ENCODE results near the gene AHCY.

DNA sequence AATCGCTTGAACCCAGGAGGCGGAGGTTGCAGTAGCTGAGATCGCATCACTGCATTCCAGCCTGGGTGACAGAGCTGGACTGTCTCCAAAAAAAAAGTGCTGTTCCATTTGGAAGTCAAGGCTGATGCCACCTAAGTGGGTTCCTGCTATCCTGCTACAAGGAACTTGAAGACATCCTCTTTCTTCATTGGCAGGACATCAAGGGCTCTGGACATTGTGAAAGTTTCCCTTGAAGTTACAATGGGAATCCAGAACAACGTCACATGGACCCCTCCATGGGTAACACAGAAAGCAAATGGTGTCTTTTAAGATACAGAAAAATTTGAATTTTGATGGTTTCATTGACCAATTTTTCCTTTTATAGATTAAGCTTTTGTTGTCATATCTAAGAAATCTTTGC, 44.4 kb upstream of the AHCY start:
- TF ChIP-seq ZNF274 (IDR thresholded peaks at IDR 0.05; ENCODE audit: low read depth, low read length) (no peak), YY1 (IDR thresholded peaks at IDR 0.05; ENCODE audit: insufficient read depth, insufficient read length) (no peak)

Data from NT2/D1 (cell line).